Activated B cell treated with CpG ODN at 0.5 μM for 24 hours (primary cell): ENCODE data around the gene EXT2. TPM values are rescaled to one million over a fixed set of nuclear protein-coding genes. Genes with fewer than 3 reads are reported as not detected.

ENCODE experiments used
- ATAC-seq: fragments of 200-7000 bp; cut with Tn5 transposase; one replicate; pipeline ENCODE4 v1.10.0; 2021; ENCODE audit warnings: low read depth, mild to moderate bottlenecking, moderate library complexity
- CTCF ChIA-PET: fragments of 350-600 bp; sonication (Branson Sonifier 250); formaldehyde crosslinking; loops from one replicate; lab custom pipeline; 2021; ENCODE audit warnings: antibody characterized with exemption; lab: Charles Lee
- POLR2A ChIA-PET: fragments of 350-600 bp; sonication (Branson Sonifier 250); formaldehyde crosslinking; loops from one replicate; lab custom pipeline; 2021; ENCODE audit warnings: antibody characterized with exemption; lab: Charles Lee
- DNase-seq: peaks from one replicate; pipeline ENCODE4 v3.0.0; 2022
- H3K27ac Mint-ChIP-seq: one replicate; pipeline ENCODE4 v1.8.0; 2020; ENCODE audit warnings: mixed read lengths
- H3K27me3 Mint-ChIP-seq: one replicate; pipeline ENCODE4 v1.8.0; 2021; ENCODE audit warnings: mixed read lengths
- H3K36me3 Mint-ChIP-seq: one replicate; pipeline ENCODE4 v1.8.0; 2021; ENCODE audit warnings: low read depth, mixed read lengths
- H3K4me1 Mint-ChIP-seq: one replicate; pipeline ENCODE4 v1.8.0; 2021; ENCODE audit warnings: mixed read lengths
- H3K4me3 Mint-ChIP-seq: one replicate; pipeline ENCODE4 v1.8.0; 2020; ENCODE audit warnings: mild to moderate bottlenecking, mixed read lengths
- H3K9me3 Mint-ChIP-seq: one replicate; pipeline ENCODE4 v1.8.0; 2020; ENCODE audit warnings: mixed read lengths
- CTCF ChIP-seq: fragments of 200-600 bp; IDR thresholded peaks from one replicate; pipeline ENCODE4 v1.8.0; 2022; ENCODE audit warnings: antibody characterized with exemption, mild to moderate bottlenecking
- intact Hi-C: fragments of 100-400 bp; cut with micrococcal nuclease; formaldehyde crosslinking; loops from one replicate; pipeline ENCODE4 v1.15.1; 2024
- total RNA-seq: library from RNA; stranded (reverse); gene quantifications from 2 replicates; pipeline ENCODE4 v1.2.3, GENCODE V29; 2022

Gene EXT2
- total RNA-seq, 1 donor from 2014 or later, result 22.1 TPM

GRCh38 chr11:44126304-44126703 is 30.8 kb downstream of the EXT2 start:
- H3K27ac Mint-ChIP-seq, result no peak overlapping the region
- DNase-seq (no peak), ATAC-seq (no peak)
- intact Hi-C loops, result no loop called here
- H3K4me3 Mint-ChIP-seq, result no peak overlapping the region
- peaks cover 81% of the 10 kb centered on the region for H3K36me3 Mint-ChIP-seq
- CTCF ChIA-PET, result no interaction called here
- no peaks in the 10 kb centered on the region for H3K27me3 Mint-ChIP-seq
- no peaks in the 10 kb centered on the region for H3K9me3 Mint-ChIP-seq
- no peaks in the 10 kb centered on the region for H3K4me1 Mint-ChIP-seq
- TF ChIP-seq CTCF, result no peak
- POLR2A ChIA-PET, result no interaction called here

- intact Hi-C loops, result no loop called here
- CTCF ChIA-PET, result no interaction called here
- no peak overlapping the region for H3K27ac Mint-ChIP-seq
Measured at GRCh38 chr11:44127130-44127529, 31.7 kb downstream of the EXT2 start.

GRCh38 chr11:44128729-44129128 is 33.3 kb downstream of the EXT2 start:
- CTCF ChIA-PET, result no interaction called here
- POLR2A ChIA-PET, result no interaction called here
- Mint-ChIP-seq H3K9me3 (no peaks in the 10 kb centered on the region), H3K36me3 (peaks cover 89% of the 10 kb centered on the region), H3K27me3 (no peaks in the 10 kb centered on the region), H3K4me1 (no peaks in the 10 kb centered on the region), H3K4me3 (no peak overlapping the region), H3K27ac (no peak overlapping the region)
- TF ChIP-seq CTCF, result no peak
- DNase-seq (no peak), ATAC-seq (no peak)
- intact Hi-C loops, result no loop called here

More at GRCh38 chr11:44127130-44127529, 31.7 kb downstream of the EXT2 start:
- Mint-ChIP-seq H3K9me3 (no peaks in the 10 kb centered on the region), H3K4me3 (no peak overlapping the region), H3K36me3 (peaks cover 78% of the 10 kb centered on the region), H3K27me3 (no peaks in the 10 kb centered on the region), H3K4me1 (no peaks in the 10 kb centered on the region)
- no peak for TF ChIP-seq CTCF
- POLR2A ChIA-PET, result no interaction called here
- DNase-seq (no peak), ATAC-seq (no peak)

- Mint-ChIP-seq H3K27ac (no peak overlapping the region), H3K36me3 (peaks cover 83% of the 10 kb centered on the region), H3K9me3 (no peaks in the 10 kb centered on the region), H3K4me3 (no peak overlapping the region), H3K27me3 (no peaks in the 10 kb centered on the region), H3K4me1 (no peaks in the 10 kb centered on the region)
- CTCF ChIA-PET, result interaction anchor here (0.8 kb wide), 1 partner anchor 31 kb away, joined by 3 read pairs; no protein-coding TSS in a partner anchor
- intact Hi-C loops, result no loop called here
- ATAC-seq (no peak), DNase-seq (no peak)
- TF ChIP-seq CTCF, result no peak
- POLR2A ChIA-PET, result no interaction called here
Measured at GRCh38 chr11:44130751-44131150, 35.3 kb downstream of the EXT2 start.

- TF ChIP-seq CTCF, result no peak
- DNase-seq, result no peak
- no peak for ATAC-seq
- no peak overlapping the region for H3K4me3 Mint-ChIP-seq
- intact Hi-C loops, result no loop called here
- H3K4me1 Mint-ChIP-seq, result no peaks in the 10 kb centered on the region
- CTCF ChIA-PET, result interaction anchor here (0.7 to 1.3 kb wide), 5 partner anchors 11 to 153 kb away, joined by 3 to 4 read pairs (median 3); no protein-coding TSS in a partner anchor
- H3K36me3 Mint-ChIP-seq, result peaks cover 66% of the 10 kb centered on the region
- POLR2A ChIA-PET, result no interaction called here
- H3K27me3 Mint-ChIP-seq, result no peaks in the 10 kb centered on the region
- no peak overlapping the region for H3K27ac Mint-ChIP-seq
- H3K9me3 Mint-ChIP-seq, result no peaks in the 10 kb centered on the region
Measured at GRCh38 chr11:44133335-44133946, 38.0 kb downstream of the EXT2 start.
